ENCODE results near the gene GP1BA. TPM values are rescaled to one million over a fixed set of nuclear protein-coding genes. Genes with fewer than 3 reads are reported as not detected.
"Not testable (repeated sequence)": the region's sequence is repeated elsewhere in the genome, so short reads cannot be mapped to it uniquely, and the experiment has no call there.

GP1BA gene
- total RNA-seq, 4 donors from 2014 or later, result not detected

- DNase-seq (ENCODE audit: low spot score in 2 of 2), result no peak
- TF ChIP-seq CTCF (IDR thresholded peaks at IDR 0.05) (no peak), POLR2A (IDR thresholded peaks at IDR 0.05) (no peak)
- intact Hi-C loops (cut with DNase I; ENCODE audit: low total_unique reads), result no loop called here
Measured at GRCh38 chr17:4919511-4920047, 12.5 kb upstream of the GP1BA start.

GRCh38 chr17:4920351-4921048, 11.6 kb upstream of the GP1BA start:
- H3K4me3 ChIP-seq (ENCODE audit: low read depth, poor library complexity, severe bottlenecking), result no peak overlapping the region
- intact Hi-C loops (cut with DNase I; ENCODE audit: low total_unique reads), result no loop called here
- DNase-seq (ENCODE audit: low spot score in 2 of 2), result no peak
- WGBS, 2 donors, result 69 to 79% methylated on average over 10 of the region's 10 CpGs
- TF ChIP-seq POLR2A (IDR thresholded peaks at IDR 0.05) (no peak), CTCF (IDR thresholded peaks at IDR 0.05) (no peak)

More at GRCh38 chr17:4919511-4920047, 12.5 kb upstream of the GP1BA start:
- no peak overlapping the region for H3K4me3 ChIP-seq (ENCODE audit: low read depth, poor library complexity, severe bottlenecking)
- WGBS, 2 donors, result 60 to 62% methylated on average over 8 of the region's 8 CpGs

- no peak overlapping the region for H3K4me3 ChIP-seq (ENCODE audit: low read depth, poor library complexity, severe bottlenecking)
- WGBS, 2 donors, result 90 to 93% methylated on average over 4 of the region's 4 CpGs
- intact Hi-C loops (cut with DNase I; ENCODE audit: low total_unique reads), result no loop called here
- DNase-seq (ENCODE audit: low spot score in 2 of 2), result no peak
- TF ChIP-seq POLR2A (IDR thresholded peaks at IDR 0.05) (no peak), CTCF (IDR thresholded peaks at IDR 0.05) (no peak)
Measured at GRCh38 chr17:4921320-4921719, 10.8 kb upstream of the GP1BA start.

- WGBS, 2 donors, result 85 to 86% methylated on average over 21 to 24 of the region's 24 CpGs
- H3K4me3 ChIP-seq (ENCODE audit: low read depth, poor library complexity, severe bottlenecking); DNase-seq (ENCODE audit: low spot score in 2 of 2); intact Hi-C loops (cut with DNase I; ENCODE audit: low total_unique reads): not testable (repeated sequence)
Measured at GRCh38 chr17:4926577-4927335, 5.3 kb upstream of the GP1BA start.

- WGBS, 2 donors, result 97 to 98% methylated on average over 18 of the region's 18 CpGs
- DNase-seq (ENCODE audit: low spot score in 2 of 2), result no peak
- intact Hi-C loops (cut with DNase I; ENCODE audit: low total_unique reads), result no loop called here
- no peak overlapping the region for H3K4me3 ChIP-seq (ENCODE audit: low read depth, poor library complexity, severe bottlenecking)
- TF ChIP-seq CTCF (IDR thresholded peaks at IDR 0.05), result no peak
- TF ChIP-seq POLR2A (IDR thresholded peaks at IDR 0.05), result no peak
Measured at GRCh38 chr17:4928881-4929280, 3.2 kb upstream of the GP1BA start.

GRCh38 chr17:4932756-4933155, 679 bp downstream of the GP1BA start:
- intact Hi-C loops (cut with DNase I; ENCODE audit: low total_unique reads), result no loop called here
- TF ChIP-seq POLR2A (IDR thresholded peaks at IDR 0.05) (no peak), CTCF (IDR thresholded peaks at IDR 0.05) (no peak)
- WGBS, 2 donors, result 92 to 96% methylated on average over 12 of the region's 12 CpGs
- no peak for DNase-seq (ENCODE audit: low spot score in 2 of 2)
- no peak overlapping the region for H3K4me3 ChIP-seq (ENCODE audit: low read depth, poor library complexity, severe bottlenecking)
